SH-SY5Y (cell line): ENCODE results near the gene A2ML1.

Experiments
- GATA2 ChIP-seq: IDR thresholded peaks from 2 replicates; pipeline ENCODE4 v1.6.1; 2011; ENCODE audit warnings: mild to moderate bottlenecking, low read depth, low read length
- GATA3 ChIP-seq: IDR thresholded peaks from 2 replicates; pipeline ENCODE4 v1.6.1; 2011; ENCODE audit warnings: low read depth, mild to moderate bottlenecking, low read length, moderate library complexity

DNA sequence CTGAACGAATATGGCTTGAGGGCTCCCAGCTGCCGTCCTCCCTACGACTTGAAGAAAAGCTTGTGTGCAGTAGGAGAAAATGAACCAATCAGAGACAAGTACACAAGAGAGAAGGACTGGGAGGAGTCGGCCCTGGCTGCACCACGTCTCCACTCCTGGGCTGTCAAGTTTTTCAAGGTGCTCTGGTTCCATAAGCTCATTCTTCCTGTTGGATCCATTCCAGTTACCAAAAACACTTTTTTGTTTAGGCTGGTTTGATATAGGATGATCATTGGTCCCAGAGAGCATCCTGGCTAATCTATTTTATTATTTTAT lies 2.8 kb upstream of the A2ML1 start:
- TF ChIP-seq GATA3: no peak
- TF ChIP-seq GATA2: no peak
